Prostate gland (tissue), 2 donors: ENCODE measurements around the gene MAP4K2. TPM values are rescaled to one million over a fixed set of nuclear protein-coding genes. Genes with fewer than 3 reads are reported as not detected.

Experiments used
- DNase-seq: peaks from one replicate; pipeline ENCODE4 v3.0.0-alpha.2; 2019; ENCODE audit warnings: low spot score
- H3K27ac ChIP-seq, 2 donors: fragments of 200-600 bp; sonication (generic); 2 replicates each; pipeline ENCODE4 v1.5.1; 2017 to 2019
- H3K27me3 ChIP-seq: fragments of 200-600 bp; sonication (generic); replicated peaks from 2 replicates; pipeline ENCODE4 v1.5.1; 2019; ENCODE audit not compliant: insufficient read depth
- H3K36me3 ChIP-seq, 2 donors: fragments of 200-600 bp; sonication (generic); 1 replicate in 1 of 2; 2 replicates in 1 of 2; pipeline versions ENCODE4 v1.5.1 to v1.8.1; 2017 to 2019
- H3K4me1 ChIP-seq: fragments of 200-600 bp; sonication (generic); replicated peaks from 2 replicates; pipeline ENCODE4 v1.5.1; 2019
- H3K4me3 ChIP-seq, 2 donors: fragments of 200-600 bp; sonication (generic); 2 replicates each; pipeline ENCODE4 v1.5.1; 2017 to 2019
- H3K9me3 ChIP-seq: fragments of 200-600 bp; sonication (generic); 2 replicates; pipeline ENCODE4 v1.5.1; 2017
- POLR2A ChIP-seq: fragments of 450-650 bp; IDR thresholded peaks from one replicate; pipeline ENCODE4 v1.6.1; 2016; ENCODE audit warnings: antibody characterized with exemption, mild to moderate bottlenecking
- POLR2AphosphoS5 ChIP-seq: sonication (generic); formaldehyde crosslinking; IDR thresholded peaks from one replicate; pipeline ENCODE4 v1.6.1; 2017; ENCODE audit warnings: antibody characterized with exemption
- WGBS: methylation state at CpG from one replicate; pipeline ENCODE4 v1.1.5; 2018; 5-methylcytosine and 5-hydroxymethylcytosine counted together
- intact Hi-C: fragments of 100-400 bp; cut with DNase I; formaldehyde crosslinking; loops from one replicate; pipeline ENCODE4 v1.14.2; 2022
- total RNA-seq, 2 donors: library from RNA; depleted of rRNA; stranded (reverse); fragments of >200 nt; gene quantifications; one replicate each; pipeline ENCODE4 v1.1.0, GENCODE V29; 2016
- TF ChIP-seq, protein P1 (sequence below), 4 experiments: fragments of 200-600 bp in 2 of 4; fragments of 450-650 bp in 2 of 4; sonication (generic) in 2 of 4; IDR thresholded peaks; 1 replicate in 3 of 4; 2 replicates in 1 of 4; pipeline ENCODE4 v1.5.1; 2016 to 2019; ENCODE audit warnings: antibody characterized with exemption in 4 of 4, mild to moderate bottlenecking in 2 of 4, moderate library complexity in 2 of 4

The MAP4K2 gene
- total RNA-seq, 2 donors from 2014 or later, result 10.7 to 35.8 TPM

DNA sequence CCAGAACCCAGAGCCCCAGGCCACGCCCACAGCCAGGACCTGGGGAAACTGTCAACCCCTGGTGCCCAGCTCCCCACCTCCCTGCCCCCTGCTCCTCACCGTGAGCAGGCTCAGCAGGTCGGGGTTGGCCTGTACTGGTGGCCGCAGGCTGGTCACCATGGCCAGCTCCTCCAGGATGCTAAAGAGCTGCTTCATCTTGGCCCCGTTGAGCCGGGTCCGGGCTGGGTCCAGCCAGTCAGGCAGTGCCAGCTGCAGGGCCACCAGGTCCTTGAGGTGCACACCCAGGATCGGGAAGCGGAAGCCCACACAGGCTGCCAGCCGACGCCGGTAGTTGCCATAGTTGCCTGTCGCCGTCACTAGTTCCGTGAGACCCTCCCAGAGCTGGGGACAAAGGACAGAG, 66.4 kb downstream of the MAP4K2 start:
- TF ChIP-seq, protein P1, sequence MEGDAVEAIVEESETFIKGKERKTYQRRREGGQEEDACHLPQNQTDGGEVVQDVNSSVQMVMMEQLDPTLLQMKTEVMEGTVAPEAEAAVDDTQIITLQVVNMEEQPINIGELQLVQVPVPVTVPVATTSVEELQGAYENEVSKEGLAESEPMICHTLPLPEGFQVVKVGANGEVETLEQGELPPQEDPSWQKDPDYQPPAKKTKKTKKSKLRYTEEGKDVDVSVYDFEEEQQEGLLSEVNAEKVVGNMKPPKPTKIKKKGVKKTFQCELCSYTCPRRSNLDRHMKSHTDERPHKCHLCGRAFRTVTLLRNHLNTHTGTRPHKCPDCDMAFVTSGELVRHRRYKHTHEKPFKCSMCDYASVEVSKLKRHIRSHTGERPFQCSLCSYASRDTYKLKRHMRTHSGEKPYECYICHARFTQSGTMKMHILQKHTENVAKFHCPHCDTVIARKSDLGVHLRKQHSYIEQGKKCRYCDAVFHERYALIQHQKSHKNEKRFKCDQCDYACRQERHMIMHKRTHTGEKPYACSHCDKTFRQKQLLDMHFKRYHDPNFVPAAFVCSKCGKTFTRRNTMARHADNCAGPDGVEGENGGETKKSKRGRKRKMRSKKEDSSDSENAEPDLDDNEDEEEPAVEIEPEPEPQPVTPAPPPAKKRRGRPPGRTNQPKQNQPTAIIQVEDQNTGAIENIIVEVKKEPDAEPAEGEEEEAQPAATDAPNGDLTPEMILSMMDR (IDR thresholded peaks at IDR 0.05), result no peak
- TF ChIP-seq POLR2A, result no peak
- TF ChIP-seq POLR2AphosphoS5, result no peak
- H3K4me1 ChIP-seq, result no peaks in the 10 kb centered on the region
- intact Hi-C loops, result no loop called here
- H3K27me3 ChIP-seq, result no peaks in the 10 kb centered on the region
- 98% methylated on average over 12 of the region's 15 CpGs for WGBS
- no peak for DNase-seq
- no peak overlapping the region for H3K27ac ChIP-seq
- H3K4me3 ChIP-seq, result no peak overlapping the region
- H3K36me3 ChIP-seq, result no peaks in the 10 kb centered on the region
- H3K9me3 ChIP-seq, result no peaks in the 10 kb centered on the region

GRCh38 chr11:64735725-64736259, 67.2 kb downstream of the MAP4K2 start:
- no peaks in the 10 kb centered on the region for H3K4me1 ChIP-seq
- DNase-seq, result no peak
- intact Hi-C loops, result no loop called here
- no peaks in the 10 kb centered on the region for H3K27me3 ChIP-seq
- no peak overlapping the region for H3K4me3 ChIP-seq
- no peaks in the 10 kb centered on the region for H3K36me3 ChIP-seq
- H3K9me3 ChIP-seq, result no peaks in the 10 kb centered on the region
- WGBS, result 80% methylated on average over 4 of the region's 9 CpGs
- no peak for TF ChIP-seq POLR2AphosphoS5
- no peak for TF ChIP-seq POLR2A
- TF ChIP-seq, protein P1 (IDR thresholded peaks at IDR 0.05), result no peak
- H3K27ac ChIP-seq, result no peak overlapping the region

Other genes starting within 250 kb of the MAP4K2 start
- gene SLC22A11, start 247.3 kb downstream of the MAP4K2 start, total RNA-seq, result not detected
- gene SLC22A12, start 212.0 kb downstream of the MAP4K2 start, total RNA-seq, result not detected
- 10 to 100 TPM in 1 of 2 donors, under 1 TPM in 1; 0.46 to 26.8 TPM for gene NRXN2, start 80.0 kb downstream of the MAP4K2 start, total RNA-seq
- gene RASGRP2, start 59.1 kb downstream of the MAP4K2 start, total RNA-seq, result 10 to 100 TPM; 13.3 to 28.7 TPM
- 10 to 100 TPM in 1 of 2 donors, 1 to 10 TPM in 1; 8.0 to 22.4 TPM for gene PYGM, start 43.2 kb downstream of the MAP4K2 start, total RNA-seq
- gene SF1, start 24.7 kb downstream of the MAP4K2 start, total RNA-seq, result 100 to 1,000 TPM; 263 to 409 TPM
- gene MEN1, start 7.3 kb upstream of the MAP4K2 start, total RNA-seq, result 10 to 100 TPM; 27.9 to 45.5 TPM
- gene CDC42BPG, start 41.4 kb upstream of the MAP4K2 start, total RNA-seq, result 10 to 100 TPM; 17.2 to 24.0 TPM
- gene EHD1, start 75.4 kb upstream of the MAP4K2 start, total RNA-seq, result 100 to 1,000 TPM in 1 of 2 donors, 10 to 100 TPM in 1; 38.8 to 104 TPM
- 10 to 100 TPM; 38.4 to 66.1 TPM for gene ATG2A, start 114.0 kb upstream of the MAP4K2 start, total RNA-seq
- 10 to 100 TPM; 14.1 to 32.6 TPM for gene PPP2R5B, start 121.5 kb upstream of the MAP4K2 start, total RNA-seq
- gene GPHA2, start 132.7 kb upstream of the MAP4K2 start, total RNA-seq, result not detected
- 1 to 10 TPM in 1 of 2 donors, not detected in 1; 7.4 TPM for gene MAJIN, start 168.9 kb upstream of the MAP4K2 start, total RNA-seq
- 1 to 10 TPM; 1.5 TPM for gene BATF2, start 193.8 kb upstream of the MAP4K2 start, total RNA-seq
- gene ARL2, start 210.9 kb upstream of the MAP4K2 start, total RNA-seq, result 100 to 1,000 TPM in 1 of 2 donors, 10 to 100 TPM in 1; 86.5 to 135 TPM
- gene SNX15, start 224.2 kb upstream of the MAP4K2 start, total RNA-seq, result 10 to 100 TPM; 23.4 to 25.2 TPM
- gene SAC3D1, start 238.0 kb upstream of the MAP4K2 start, total RNA-seq, result 10 to 100 TPM; 25.0 to 29.4 TPM